IPS DF 6.9 (cell line): ENCODE data around the gene ATAD3A.

Source experiments
- DNase-seq: peaks from one replicate; pipeline ENCODE4 v3.0.0-alpha.2; 2013; ENCODE audit warnings: low read depth, low spot score
- H3K27ac ChIP-seq: one replicate; pipeline ENCODE4 v1.5.1; 2013; ENCODE audit warnings: low read length, control low read depth
- H3K27me3 ChIP-seq: 2 replicates; pipeline ENCODE4 v1.6.1; 2013; ENCODE audit warnings: mild to moderate bottlenecking, low read length; ENCODE audit not compliant: control insufficient read depth, insufficient read depth
- H3K36me3 ChIP-seq: 2 replicates; pipeline ENCODE4 v1.6.1; 2013; ENCODE audit warnings: low read length; ENCODE audit not compliant: control insufficient read depth, insufficient read depth
- H3K4me1 ChIP-seq: 2 replicates; pipeline ENCODE4 v1.6.1; 2013; ENCODE audit warnings: low read length; ENCODE audit not compliant: control insufficient read depth, insufficient read depth
- H3K4me3 ChIP-seq: 2 replicates; pipeline ENCODE4 v1.5.1; 2013; ENCODE audit warnings: mild to moderate bottlenecking, low read length
- H3K9me3 ChIP-seq: 2 replicates; pipeline ENCODE4 v1.6.1; 2013; ENCODE audit warnings: low read length, inconsistent platforms; ENCODE audit not compliant: control insufficient read depth, insufficient read depth
- WGBS: extraction: QIAGEN DNeasy Blood & Tissue Kit; methylation state at CpG from one replicate; pipeline ENCODE4 v1.1.7; 2013; ENCODE audit warnings: mixed read lengths, missing lambda C conversion rate; ENCODE audit not compliant: insufficient read length, insufficient coverage; 5-methylcytosine and 5-hydroxymethylcytosine counted together

The ATAD3A gene

GRCh38 chr1:1567152-1567875 lies 55.4 kb downstream of the ATAD3A start:
- no peaks in the 10 kb centered on the region for H3K4me1 ChIP-seq
- H3K27me3 ChIP-seq, result no peaks in the 10 kb centered on the region
- no peak overlapping the region for H3K27ac ChIP-seq
- H3K36me3 ChIP-seq, result peaks cover 12% of the 10 kb centered on the region
- no CpG with 5 or more reads among the region's 31 CpGs for WGBS
- no peaks in the 10 kb centered on the region for H3K9me3 ChIP-seq
- DNase-seq, result no peak
- no peak overlapping the region for H3K4me3 ChIP-seq

GRCh38 chr1:1567891-1568291 lies 55.9 kb downstream of the ATAD3A start:
- no peak overlapping the region for H3K27ac ChIP-seq
- no peak for DNase-seq
- H3K9me3 ChIP-seq, result no peaks in the 10 kb centered on the region
- WGBS, result no CpG with 5 or more reads among the region's 10 CpGs
- no peaks in the 10 kb centered on the region for H3K27me3 ChIP-seq
- H3K4me3 ChIP-seq, result no peak overlapping the region
- H3K36me3 ChIP-seq, result peaks cover 7% of the 10 kb centered on the region
- no peaks in the 10 kb centered on the region for H3K4me1 ChIP-seq

- Histone ChIP-seq H3K4me1 (no peaks in the 10 kb centered on the region), H3K4me3 (no peak overlapping the region), H3K27me3 (no peaks in the 10 kb centered on the region), H3K36me3 (peaks cover 3% of the 10 kb centered on the region), H3K27ac (no peak overlapping the region), H3K9me3 (no peaks in the 10 kb centered on the region)
- no CpG with 5 or more reads among the region's 7 CpGs for WGBS
- DNase-seq, result no peak
Observed at GRCh38 chr1:1569341-1569740, 57.4 kb downstream of the ATAD3A start.

GRCh38 chr1:1573843-1574720 lies 62.1 kb downstream of the ATAD3A start:
- no peaks in the 10 kb centered on the region for H3K9me3 ChIP-seq
- no peaks in the 10 kb centered on the region for H3K27me3 ChIP-seq
- DNase-seq, result no peak
- H3K4me3 ChIP-seq, result peak overlapping the region; percentile 99
- H3K27ac ChIP-seq, result no peak overlapping the region
- no CpG with 5 or more reads among the region's 96 CpGs for WGBS
- H3K36me3 ChIP-seq, result no peaks in the 10 kb centered on the region
- no peaks in the 10 kb centered on the region for H3K4me1 ChIP-seq

- Histone ChIP-seq H3K9me3 (no peaks in the 10 kb centered on the region), H3K27me3 (no peaks in the 10 kb centered on the region), H3K27ac (no peak within 1 kb of the TSS), H3K4me1 (no peaks in the 10 kb centered on the region), H3K4me3 (peak within 1 kb of the TSS; percentile 99), H3K36me3 (no peaks in the 10 kb centered on the region)
- WGBS, result no CpG with 5 or more reads among the region's 87 CpGs
- no peak for DNase-seq
Observed at GRCh38 chr1:1574721-1575537, 63.0 kb downstream of the ATAD3A start, which contains the start of gene SSU72. Gene SSU72, minus strand, starts transcription at chr1:1574863. Its CDS starts 306 bp downstream, at chr1:1574557.

GRCh38 chr1:1577367-1578011 lies 65.5 kb downstream of the ATAD3A start:
- no peaks in the 10 kb centered on the region for H3K36me3 ChIP-seq
- H3K9me3 ChIP-seq, result no peaks in the 10 kb centered on the region
- H3K27me3 ChIP-seq, result no peaks in the 10 kb centered on the region
- H3K4me3 ChIP-seq, result no peak overlapping the region
- WGBS, result no CpG with 5 or more reads among the region's 10 CpGs
- no peak overlapping the region for H3K27ac ChIP-seq
- H3K4me1 ChIP-seq, result no peaks in the 10 kb centered on the region
- DNase-seq, result no peak

GRCh38 chr1:1578371-1578940 lies 66.5 kb downstream of the ATAD3A start:
- WGBS, result no CpG with 5 or more reads among the region's 13 CpGs
- Histone ChIP-seq H3K4me1 (no peaks in the 10 kb centered on the region), H3K27me3 (no peaks in the 10 kb centered on the region), H3K4me3 (no peak overlapping the region; the same call in 1 of the 2 replicates), H3K9me3 (no peaks in the 10 kb centered on the region), H3K27ac (no peak overlapping the region), H3K36me3 (no peaks in the 10 kb centered on the region)
- no peak for DNase-seq

GRCh38 chr1:1582585-1583346 lies 70.8 kb downstream of the ATAD3A start:
- no peak overlapping the region for H3K4me3 ChIP-seq
- no peak for DNase-seq
- WGBS, result no CpG with 5 or more reads among the region's 9 CpGs
- H3K4me1 ChIP-seq, result no peaks in the 10 kb centered on the region
- no peaks in the 10 kb centered on the region for H3K9me3 ChIP-seq
- H3K27me3 ChIP-seq, result no peaks in the 10 kb centered on the region
- no peaks in the 10 kb centered on the region for H3K36me3 ChIP-seq
- no peak overlapping the region for H3K27ac ChIP-seq

GRCh38 chr1:1583347-1584010 lies 71.5 kb downstream of the ATAD3A start:
- H3K36me3 ChIP-seq, result no peaks in the 10 kb centered on the region
- no CpG with 5 or more reads among the region's 23 CpGs for WGBS
- no peaks in the 10 kb centered on the region for H3K27me3 ChIP-seq
- no peak overlapping the region for H3K27ac ChIP-seq
- H3K9me3 ChIP-seq, result no peaks in the 10 kb centered on the region
- H3K4me3 ChIP-seq, result no peak overlapping the region
- H3K4me1 ChIP-seq, result no peaks in the 10 kb centered on the region
- DNase-seq, result no peak
